D721Med (cell line): Measurements from ENCODE around the gene SLC7A1.
A peak's percentile ranks its signal among the peaks of the same experiment; 100 is the strongest.

Experiments
- DNase-seq: peaks from one replicate; pipeline ENCODE4 v3.0.0; 2011; ENCODE audit warnings: low spot score; ENCODE audit not compliant: insufficient read length
- FAIRE-seq: peaks from 2 replicates; lab custom pipeline; 2011; peaks lifted over from hg19 to GRCh38; lab: Jason Lieb, UNC
- CTCF ChIP-seq: IDR thresholded peaks from 2 replicates; pipeline ENCODE4 v1.5.1; 2012; ENCODE audit warnings: mild to moderate bottlenecking, control low read depth; ENCODE audit not compliant: insufficient read depth; ENCODE audit errors: missing control alignments

SLC7A1 gene

GRCh38 chr13:29508130-29508875 is 87.2 kb downstream of the SLC7A1 start:
- DNase-seq (peak; percentile 93), FAIRE-seq (no peak)
- peak; percentile 98 for TF ChIP-seq CTCF

- DNase-seq (no peak), FAIRE-seq (no peak)
- no peak for TF ChIP-seq CTCF
Observed at GRCh38 chr13:29507356-29507755, 88.1 kb downstream of the SLC7A1 start.

- DNase-seq (no peak), FAIRE-seq (no peak)
- no peak for TF ChIP-seq CTCF
Observed at GRCh38 chr13:29505950-29506349, 89.5 kb downstream of the SLC7A1 start.

- no peak for FAIRE-seq
- TF ChIP-seq CTCF, result no peak
- no peak for DNase-seq
Observed at GRCh38 chr13:29505511-29505910, 90.0 kb downstream of the SLC7A1 start.

- no peak for FAIRE-seq
- no peak for TF ChIP-seq CTCF
- no peak for DNase-seq
Observed at GRCh38 chr13:29504691-29505090, 90.8 kb downstream of the SLC7A1 start.

GRCh38 chr13:29503041-29503837 is 92.2 kb downstream of the SLC7A1 start:
- no peak for TF ChIP-seq CTCF
- DNase-seq (no peak), FAIRE-seq (no peak)
